Nephron (organoid): ENCODE data around the gene AADACL4.
A peak's percentile ranks its signal among the peaks of the same experiment; 100 is the strongest.

Source experiments
- H3K27ac Mint-ChIP-seq, 3 experiments: 2 replicates each; pipeline ENCODE4 v1.8.0; 2020; ENCODE audit warnings: mixed read lengths in 3 of 3, mild to moderate bottlenecking in 2 of 3, moderate library complexity in 1 of 3
- H3K27me3 Mint-ChIP-seq: 2 replicates; pipeline ENCODE4 v1.8.0; 2021; ENCODE audit warnings: low read depth, mild to moderate bottlenecking, moderate library complexity, mixed read lengths
- H3K36me3 Mint-ChIP-seq: 2 replicates; pipeline ENCODE4 v1.8.0; 2020; ENCODE audit warnings: low read depth, mixed read lengths
- H3K4me1 Mint-ChIP-seq: 2 replicates; pipeline ENCODE4 v1.8.0; 2020; ENCODE audit warnings: mixed read lengths
- H3K4me3 Mint-ChIP-seq, 3 experiments: 2 replicates each; pipeline ENCODE4 v1.8.0; 2020; ENCODE audit warnings: mild to moderate bottlenecking in 3 of 3, mixed read lengths in 3 of 3, moderate library complexity in 2 of 3
- H3K9me3 Mint-ChIP-seq: 2 replicates; pipeline ENCODE4 v1.8.0; 2020; ENCODE audit warnings: mixed read lengths
- TF ChIP-seq, protein P1 (sequence below), 3 experiments: fragments of 200-600 bp; sonication (generic); IDR thresholded peaks; one replicate each; pipeline ENCODE4 v1.5.0; 2021; ENCODE audit warnings: antibody characterized with exemption in 3 of 3; ENCODE audit not compliant: unreplicated experiment in 3 of 3

Gene AADACL4

DNA sequence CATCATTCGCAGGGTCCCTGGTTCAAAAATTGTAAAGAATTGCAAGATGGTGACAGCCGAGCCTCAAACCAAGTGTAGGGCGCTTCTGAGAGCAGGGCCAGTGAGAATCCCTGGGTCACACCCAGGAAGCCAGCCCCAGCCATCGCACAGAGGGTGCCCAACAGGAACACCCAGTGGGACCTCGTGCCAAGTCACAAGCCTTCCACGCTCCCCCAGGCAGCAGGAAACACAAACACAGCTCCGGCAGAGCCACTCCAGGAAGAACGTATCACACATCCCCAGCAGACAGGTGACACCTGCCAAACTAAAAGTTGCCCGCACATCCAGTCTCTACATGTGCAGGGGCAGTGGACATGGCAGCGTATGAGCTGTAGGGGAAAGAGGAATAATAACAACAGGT is 46.1 kb upstream of the AADACL4 start:
- Mint-ChIP-seq H3K4me1 (peaks cover 79% of the 10 kb centered on the region), H3K36me3 (peaks cover 7% of the 10 kb centered on the region)

GRCh38 chr1:12598974-12599373 is 44.9 kb upstream of the AADACL4 start:
- Mint-ChIP-seq H3K27me3 (no peaks in the 10 kb centered on the region), H3K36me3 (peaks cover 9% of the 10 kb centered on the region), H3K4me1 (peaks cover 70% of the 10 kb centered on the region), H3K9me3 (no peaks in the 10 kb centered on the region), H3K27ac (peak overlapping the region; percentile 92 to 97 (median 93)), H3K4me3 (peak overlapping the region in 1 of 3 experiments; percentile 49)
- TF ChIP-seq, protein P1, sequence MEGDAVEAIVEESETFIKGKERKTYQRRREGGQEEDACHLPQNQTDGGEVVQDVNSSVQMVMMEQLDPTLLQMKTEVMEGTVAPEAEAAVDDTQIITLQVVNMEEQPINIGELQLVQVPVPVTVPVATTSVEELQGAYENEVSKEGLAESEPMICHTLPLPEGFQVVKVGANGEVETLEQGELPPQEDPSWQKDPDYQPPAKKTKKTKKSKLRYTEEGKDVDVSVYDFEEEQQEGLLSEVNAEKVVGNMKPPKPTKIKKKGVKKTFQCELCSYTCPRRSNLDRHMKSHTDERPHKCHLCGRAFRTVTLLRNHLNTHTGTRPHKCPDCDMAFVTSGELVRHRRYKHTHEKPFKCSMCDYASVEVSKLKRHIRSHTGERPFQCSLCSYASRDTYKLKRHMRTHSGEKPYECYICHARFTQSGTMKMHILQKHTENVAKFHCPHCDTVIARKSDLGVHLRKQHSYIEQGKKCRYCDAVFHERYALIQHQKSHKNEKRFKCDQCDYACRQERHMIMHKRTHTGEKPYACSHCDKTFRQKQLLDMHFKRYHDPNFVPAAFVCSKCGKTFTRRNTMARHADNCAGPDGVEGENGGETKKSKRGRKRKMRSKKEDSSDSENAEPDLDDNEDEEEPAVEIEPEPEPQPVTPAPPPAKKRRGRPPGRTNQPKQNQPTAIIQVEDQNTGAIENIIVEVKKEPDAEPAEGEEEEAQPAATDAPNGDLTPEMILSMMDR (IDR thresholded peaks at IDR 0.05; ENCODE audit: unreplicated experiment in 3 of 3): no peak

More for the DNA sequence above, 46.1 kb upstream of the AADACL4 start:
- peak overlapping the region; percentile 59 to 75 (median 59) for H3K4me3 Mint-ChIP-seq
- peak overlapping the region; percentile 92 to 97 (median 93) for H3K27ac Mint-ChIP-seq
- TF ChIP-seq, protein P1 (IDR thresholded peaks at IDR 0.05; ENCODE audit: unreplicated experiment in 3 of 3): no peak
- H3K27me3 Mint-ChIP-seq: peaks cover 2% of the 10 kb centered on the region
- H3K9me3 Mint-ChIP-seq: no peaks in the 10 kb centered on the region

GRCh38 chr1:12599657-12600056 is 44.2 kb upstream of the AADACL4 start:
- no peaks in the 10 kb centered on the region for H3K9me3 Mint-ChIP-seq
- H3K4me1 Mint-ChIP-seq: peaks cover 70% of the 10 kb centered on the region
- H3K27me3 Mint-ChIP-seq: no peaks in the 10 kb centered on the region
- peaks cover 15% of the 10 kb centered on the region for H3K36me3 Mint-ChIP-seq
- TF ChIP-seq, protein P1 (IDR thresholded peaks at IDR 0.05; ENCODE audit: unreplicated experiment in 3 of 3): no peak
- H3K27ac Mint-ChIP-seq: peak overlapping the region; percentile 92 to 97 (median 93)
- peak overlapping the region in 2 of 3 experiments; percentile 29 to 49 for H3K4me3 Mint-ChIP-seq

- Mint-ChIP-seq H3K4me1 (peaks cover 67% of the 10 kb centered on the region), H3K27ac (peak overlapping the region; percentile 82 to 97 (median 92)), H3K36me3 (peaks cover 17% of the 10 kb centered on the region), H3K4me3 (no peak overlapping the region), H3K27me3 (no peaks in the 10 kb centered on the region), H3K9me3 (no peaks in the 10 kb centered on the region)
- TF ChIP-seq, protein P1 (IDR thresholded peaks at IDR 0.05; ENCODE audit: unreplicated experiment in 3 of 3): no peak
Observed at GRCh38 chr1:12600335-12600734, 43.5 kb upstream of the AADACL4 start.

DNA sequence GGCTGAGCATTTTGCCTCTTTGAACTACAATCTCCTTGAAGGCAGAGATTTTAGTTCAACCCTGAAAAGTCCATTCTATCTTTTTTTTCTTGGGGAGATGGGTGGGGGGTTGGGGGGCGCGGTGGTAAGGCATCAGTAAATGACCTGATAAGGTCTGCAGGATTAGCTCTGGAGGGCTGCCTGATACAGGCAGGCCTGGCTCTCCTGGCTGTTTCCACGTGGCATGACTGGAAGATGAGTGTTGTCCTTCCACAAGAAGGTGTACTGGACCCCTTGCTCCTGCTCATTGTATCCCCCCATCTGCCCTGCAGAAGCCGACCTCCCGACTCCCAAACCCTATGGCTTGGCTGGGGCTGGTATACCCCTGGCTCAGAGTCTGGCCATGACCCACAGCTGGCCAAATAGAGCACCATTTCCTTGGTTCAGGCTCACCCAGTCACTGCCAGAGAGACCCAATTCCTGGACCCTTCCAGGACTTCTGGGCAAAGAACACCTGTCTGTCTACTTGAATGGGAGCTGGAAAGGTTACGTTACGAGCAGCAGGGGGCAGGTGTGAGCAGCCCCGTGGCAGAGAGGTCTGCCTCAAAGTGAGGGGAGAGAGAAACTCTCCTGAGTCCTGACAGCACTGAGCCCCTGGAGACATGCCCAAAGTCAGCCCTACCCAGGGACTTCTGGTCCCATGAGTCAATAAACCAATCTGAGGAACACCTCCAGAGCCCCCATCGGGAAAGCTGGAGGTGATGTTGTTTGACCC is 42.8 kb upstream of the AADACL4 start:
- Mint-ChIP-seq H3K4me1 (peaks cover 67% of the 10 kb centered on the region), H3K36me3 (peaks cover 22% of the 10 kb centered on the region), H3K27me3 (no peaks in the 10 kb centered on the region), H3K27ac (peak overlapping the region; percentile 82 to 97 (median 92)), H3K9me3 (no peaks in the 10 kb centered on the region), H3K4me3 (peak overlapping the region in 1 of 3 experiments; percentile 14)
- TF ChIP-seq, protein P1 (IDR thresholded peaks at IDR 0.05; ENCODE audit: unreplicated experiment in 3 of 3): peak; percentile 43 to 59 (median 44)
